Mesenteric fat pad (tissue), 1 donor: ENCODE measurements around the gene SCFD2. TPM values are rescaled to one million over a fixed set of nuclear protein-coding genes. Genes with fewer than 3 reads are reported as not detected.

Experiments used
- DNase-seq: peaks from one replicate; pipeline ENCODE4 v3.0.0-alpha.2; 2020; ENCODE audit warnings: low spot score
- total RNA-seq: library from RNA; stranded (reverse); fragmentation: NEBNext Ultra II Directional; extraction: Animal tissue kit (Norgen Biotek cat#: 25700); gene quantifications from one replicate; pipeline ENCODE4 v1.2.1, GENCODE V29; 2021
- donor health status: DM: yes; HTN: yes; CAD: no.

The SCFD2 gene
- total RNA-seq, 1 donor from 2014 or later, result 23.3 TPM

DNA sequence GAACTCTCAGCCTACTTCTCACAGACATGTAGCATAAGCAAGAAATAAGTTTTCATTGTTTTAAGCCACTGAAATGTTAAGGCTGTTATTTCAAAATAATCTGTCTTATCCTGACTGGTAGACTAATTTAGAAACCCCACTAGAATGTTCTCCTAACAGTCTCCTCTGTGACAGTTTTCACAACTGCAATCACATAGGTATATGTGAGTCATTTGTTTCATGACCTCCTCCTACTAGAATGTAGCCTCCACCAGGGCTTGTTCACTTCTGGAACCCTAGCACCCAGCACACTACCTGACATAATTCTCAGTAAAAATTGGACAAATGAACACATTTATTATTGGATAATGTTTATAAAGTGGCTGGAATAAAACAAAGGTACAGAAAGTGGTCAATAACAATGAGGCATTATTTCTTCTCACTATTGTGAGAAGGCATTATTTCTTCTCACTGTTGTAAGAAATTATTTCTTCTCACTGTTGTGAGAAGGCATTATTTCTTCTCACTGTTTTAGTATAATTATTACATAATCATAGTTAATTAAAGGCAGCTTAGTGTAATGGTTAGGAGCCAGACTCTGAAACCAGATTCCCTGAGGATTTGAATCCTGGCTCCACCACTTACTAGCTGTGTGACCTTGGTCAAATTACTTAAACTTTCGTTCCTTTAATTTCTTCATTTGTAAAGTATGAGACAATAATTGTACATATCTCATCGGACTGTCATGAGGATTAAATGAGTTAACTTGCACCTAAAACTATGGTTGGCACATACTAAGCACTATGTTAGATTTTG is 252.2 kb downstream of the SCFD2 start:
- DNase-seq, result no peak

DNA sequence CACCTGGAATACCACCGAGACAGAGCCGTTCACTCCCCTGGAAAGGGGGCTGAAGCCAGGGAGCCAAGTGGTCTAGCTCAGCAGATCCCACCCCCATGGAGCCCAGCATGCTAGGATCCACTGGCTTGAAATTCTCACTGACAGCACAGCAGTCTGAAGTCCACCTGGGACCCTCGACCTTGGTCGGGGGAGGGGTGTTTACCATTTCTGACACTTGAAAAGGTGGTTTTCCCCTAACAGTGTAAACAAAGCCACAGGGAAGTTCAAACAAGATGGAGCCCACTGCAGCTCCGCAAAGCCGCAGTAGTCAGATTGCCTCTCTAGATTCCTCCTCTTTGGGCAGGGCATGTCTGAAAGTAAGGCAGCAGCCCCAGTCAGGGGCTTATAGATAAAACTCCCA is 260.5 kb downstream of the SCFD2 start:
- no peak for DNase-seq

DNA sequence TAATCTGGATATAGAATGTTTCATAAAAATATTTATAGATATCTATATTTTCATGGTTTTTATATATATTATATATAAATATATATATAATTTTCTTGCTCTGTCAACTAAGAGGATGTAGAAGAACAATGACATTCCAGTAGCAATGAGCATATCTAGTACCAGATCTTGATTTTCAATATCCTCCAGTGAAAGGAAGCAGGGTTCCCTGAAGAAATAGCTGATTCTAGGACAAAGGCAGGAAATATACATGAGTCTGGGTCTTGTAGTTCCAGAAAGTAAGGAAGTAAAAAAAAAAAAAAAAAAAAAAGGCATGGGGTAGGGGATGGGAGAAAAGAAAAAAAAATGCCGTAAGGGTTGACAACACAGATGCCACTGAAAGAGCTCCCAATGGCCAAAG is 262.4 kb downstream of the SCFD2 start:
- DNase-seq, result no peak

DNA sequence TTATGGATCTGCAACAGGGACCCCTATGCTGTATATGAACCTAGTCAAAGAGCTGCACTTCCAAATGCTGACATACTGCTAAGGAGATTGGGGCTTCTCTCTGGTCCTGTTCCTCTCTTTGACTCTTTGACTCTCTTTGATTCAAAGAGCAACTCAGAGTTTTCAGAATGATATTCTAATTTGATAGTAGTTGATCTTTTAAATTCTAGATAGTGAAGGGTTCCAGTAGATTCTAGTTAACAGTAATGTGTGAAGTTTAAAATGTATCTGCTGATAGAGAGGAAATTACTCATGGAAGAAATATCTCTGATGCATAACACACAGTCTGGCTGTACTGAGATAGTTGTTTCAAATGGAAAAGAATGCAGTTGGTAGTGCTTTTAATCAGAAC is 264.7 kb downstream of the SCFD2 start:
- DNase-seq, result no peak

DNA sequence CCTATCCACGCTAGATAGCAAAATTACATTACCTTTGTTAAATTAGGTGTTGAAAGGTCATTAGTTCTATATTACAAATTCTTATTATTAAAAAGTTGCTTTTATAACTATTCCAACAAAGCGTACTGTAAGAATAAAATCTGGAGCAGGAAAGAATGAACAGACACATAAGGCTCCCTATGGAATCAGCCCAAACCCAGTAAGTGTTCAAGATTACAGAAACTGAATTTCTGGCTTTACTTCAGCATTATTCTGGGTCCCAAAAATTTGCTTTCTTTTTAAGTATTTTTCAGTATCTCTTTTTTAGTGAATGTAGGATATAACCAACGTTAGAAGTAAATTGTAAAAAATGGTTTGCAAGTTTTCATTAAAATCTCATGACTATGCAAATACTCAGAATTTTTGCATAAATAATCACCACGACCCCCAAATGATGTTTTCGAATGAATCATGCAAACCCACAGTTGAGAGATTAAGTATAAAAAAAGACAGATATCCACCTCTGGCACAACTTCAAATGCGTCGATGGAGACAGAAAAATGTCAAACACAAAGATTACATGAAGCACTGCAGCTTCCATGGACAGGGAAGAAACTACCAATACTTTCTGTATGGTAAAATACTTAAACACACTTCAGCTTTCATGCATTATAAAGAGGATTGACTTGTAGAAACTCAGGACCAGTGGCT is 265.2 kb downstream of the SCFD2 start:
- no peak for DNase-seq

DNA sequence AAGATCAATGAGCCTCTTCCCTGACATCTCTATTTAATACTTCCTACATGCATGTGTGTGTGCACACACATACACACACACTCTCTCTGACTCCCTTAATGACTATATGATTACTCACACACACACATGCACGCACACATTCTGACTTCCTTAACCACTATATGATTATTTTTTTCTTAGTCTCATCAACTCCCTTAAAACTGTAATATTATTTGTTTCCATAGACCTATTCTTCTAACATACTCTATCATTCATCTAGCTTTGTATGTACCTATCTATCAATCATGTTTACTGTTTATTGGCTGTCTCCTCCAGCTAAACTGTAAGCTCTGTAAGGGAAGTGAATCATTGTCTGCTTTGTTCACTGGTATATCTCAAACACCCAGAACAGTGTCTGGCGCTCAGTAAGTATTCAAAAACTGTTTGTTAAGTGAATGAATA is 267.2 kb downstream of the SCFD2 start:
- DNase-seq, result no peak

DNA sequence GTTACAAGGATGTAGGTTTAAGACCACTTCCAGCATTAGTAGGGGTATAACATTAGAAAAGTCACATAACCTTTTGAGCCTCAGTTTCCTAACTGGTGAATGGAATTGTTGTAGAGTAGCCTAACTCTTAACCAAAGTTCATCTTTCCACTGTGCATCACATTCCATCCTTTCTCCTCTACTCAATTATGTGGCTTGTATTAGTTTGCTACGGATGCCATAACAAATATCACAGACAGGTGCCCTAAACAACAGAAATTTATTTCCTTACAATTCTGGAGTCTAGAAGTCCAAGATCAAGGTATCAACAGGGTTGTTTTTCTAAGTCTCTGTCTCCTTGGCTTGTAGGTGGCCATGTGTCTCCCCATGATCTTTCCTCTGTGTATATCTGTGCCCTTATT is 271.8 kb downstream of the SCFD2 start:
- DNase-seq, result no peak

DNA sequence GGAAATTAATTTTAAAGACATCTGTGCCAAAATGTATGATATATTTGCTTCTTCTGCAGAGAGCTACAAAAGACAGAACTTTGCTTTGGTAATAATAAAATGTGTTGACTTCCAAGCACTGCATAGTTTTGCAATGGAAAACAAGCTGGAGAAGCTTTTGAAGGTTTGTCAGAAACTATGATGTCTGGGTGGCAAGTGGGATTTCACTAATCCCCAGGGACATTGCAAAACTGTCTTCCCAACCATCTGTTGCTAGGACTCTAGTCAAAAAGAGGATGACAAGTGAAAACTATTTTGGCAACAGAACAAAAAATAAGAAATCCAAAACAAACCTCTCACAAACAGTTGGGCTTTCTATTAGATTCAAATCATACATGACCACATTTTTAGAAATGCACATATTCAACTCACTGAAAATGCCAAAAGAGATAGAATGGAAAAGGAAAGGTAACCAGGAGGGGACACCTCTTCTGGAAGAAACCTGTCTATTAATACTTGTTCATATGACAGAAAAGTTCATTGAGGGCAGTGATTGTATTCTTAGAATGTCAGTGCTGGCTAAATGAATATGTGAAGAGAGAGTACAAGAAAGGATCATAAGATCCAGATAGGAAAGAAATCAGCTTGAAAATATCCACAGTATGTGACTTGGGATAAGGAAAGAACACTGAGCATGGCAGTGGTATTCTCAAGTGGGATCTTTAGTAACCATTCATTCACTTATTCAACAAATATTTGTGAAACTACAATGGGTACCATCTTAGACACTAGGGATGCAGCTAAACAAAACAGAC is 275.7 kb downstream of the SCFD2 start:
- DNase-seq, result no peak

DNA sequence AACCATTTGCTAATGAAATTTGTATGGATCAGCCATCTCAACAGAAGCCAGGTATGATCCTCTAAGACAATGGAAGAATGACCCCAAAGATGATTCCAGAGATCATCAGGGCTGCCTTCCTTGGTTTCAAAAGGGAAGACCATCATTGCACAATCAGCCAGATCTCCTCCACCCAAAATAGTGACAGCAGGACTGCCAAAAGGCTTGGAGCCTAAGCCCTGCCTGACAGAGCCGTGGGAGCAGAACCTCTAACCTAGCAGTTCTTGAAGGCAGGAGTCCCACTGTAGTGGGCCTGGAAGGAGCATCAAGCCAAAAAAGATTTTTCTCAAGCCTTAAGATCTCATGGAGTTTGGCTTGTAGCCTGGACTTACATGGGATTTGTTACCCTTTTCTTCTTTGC is 277.7 kb downstream of the SCFD2 start:
- no peak for DNase-seq

DNA sequence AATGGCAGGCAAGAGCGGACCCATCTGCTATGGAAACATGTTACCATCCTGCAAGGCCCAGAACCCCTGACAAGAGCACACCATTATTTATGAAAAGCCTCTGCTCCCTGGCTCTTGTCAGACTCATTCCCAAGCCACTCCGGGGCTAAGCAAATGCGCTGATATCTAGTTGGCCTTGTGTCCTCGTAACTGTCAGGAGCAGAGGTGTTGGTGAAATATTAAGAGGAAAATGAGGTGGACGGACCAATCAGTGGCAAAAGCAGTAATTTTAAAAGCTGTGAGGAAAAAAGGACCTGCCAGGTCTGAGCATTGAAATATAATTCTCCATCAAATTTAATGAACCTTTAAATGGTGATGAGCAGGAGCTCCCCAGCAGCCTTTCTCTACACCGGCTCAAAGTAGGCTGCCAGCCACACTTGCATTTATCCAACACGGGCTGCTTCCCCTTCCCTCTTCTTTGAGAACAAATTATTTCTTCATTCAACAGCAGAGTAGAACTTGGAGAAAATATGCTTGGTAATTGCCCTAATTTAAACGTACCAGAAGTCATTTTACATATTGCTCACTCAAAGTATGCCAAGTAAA is 289.4 kb downstream of the SCFD2 start:
- no peak for DNase-seq

DNA sequence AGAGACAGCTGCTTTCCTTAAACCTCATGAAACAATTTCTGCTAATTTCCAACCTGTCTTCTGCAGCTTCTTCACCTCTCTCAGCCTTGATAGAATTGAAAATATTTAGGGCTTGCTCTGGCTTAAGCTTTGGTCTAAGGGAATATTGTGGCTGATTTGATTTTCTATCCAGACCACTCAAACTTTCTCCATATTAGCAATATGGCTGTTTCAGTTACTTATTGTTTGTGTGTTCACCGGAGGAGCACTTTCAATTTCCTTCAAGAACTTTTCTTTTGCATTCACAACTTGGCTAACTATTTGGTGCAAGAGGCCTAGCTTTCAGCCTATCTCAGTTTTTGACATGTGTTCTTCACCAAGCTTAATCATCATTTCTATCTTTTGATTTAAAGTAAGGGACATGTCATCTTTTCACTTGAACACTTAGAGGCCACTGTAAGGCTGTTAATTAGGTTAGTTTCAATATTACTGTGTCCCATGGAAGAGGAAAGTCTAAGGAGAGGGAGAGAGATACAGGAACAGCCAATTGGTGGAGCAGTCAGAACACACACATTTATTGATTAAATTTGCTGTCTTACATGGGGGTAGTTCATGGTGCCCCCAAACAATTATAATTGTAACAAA is 290.6 kb downstream of the SCFD2 start:
- no peak for DNase-seq

DNA sequence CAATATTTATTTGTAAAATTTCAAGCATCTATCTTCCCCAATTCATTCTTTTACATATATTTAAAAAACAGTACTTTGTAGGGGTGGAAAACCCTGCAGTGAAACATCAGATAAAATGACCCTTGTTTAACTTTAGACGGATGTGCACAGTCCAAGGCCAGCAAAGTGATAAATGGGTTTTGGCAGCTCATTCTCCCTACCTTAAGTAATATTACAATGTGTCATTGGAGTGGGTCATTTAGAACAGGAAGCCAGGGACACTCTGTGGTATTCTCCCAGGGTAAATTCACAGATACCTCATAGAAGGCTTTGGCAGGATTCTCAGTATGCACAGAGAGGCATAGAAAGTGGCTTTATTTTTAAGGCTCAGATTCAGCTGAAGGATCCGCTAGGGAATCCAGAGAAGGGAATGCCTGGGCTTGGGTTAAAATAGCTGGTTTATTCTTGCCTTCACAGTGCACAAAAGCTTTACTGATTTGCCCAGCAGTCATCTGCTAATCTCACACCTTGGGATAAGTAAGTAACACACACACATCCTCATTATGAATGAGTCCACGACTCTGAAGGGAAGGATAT is 297.0 kb downstream of the SCFD2 start:
- DNase-seq, result no peak

DNA sequence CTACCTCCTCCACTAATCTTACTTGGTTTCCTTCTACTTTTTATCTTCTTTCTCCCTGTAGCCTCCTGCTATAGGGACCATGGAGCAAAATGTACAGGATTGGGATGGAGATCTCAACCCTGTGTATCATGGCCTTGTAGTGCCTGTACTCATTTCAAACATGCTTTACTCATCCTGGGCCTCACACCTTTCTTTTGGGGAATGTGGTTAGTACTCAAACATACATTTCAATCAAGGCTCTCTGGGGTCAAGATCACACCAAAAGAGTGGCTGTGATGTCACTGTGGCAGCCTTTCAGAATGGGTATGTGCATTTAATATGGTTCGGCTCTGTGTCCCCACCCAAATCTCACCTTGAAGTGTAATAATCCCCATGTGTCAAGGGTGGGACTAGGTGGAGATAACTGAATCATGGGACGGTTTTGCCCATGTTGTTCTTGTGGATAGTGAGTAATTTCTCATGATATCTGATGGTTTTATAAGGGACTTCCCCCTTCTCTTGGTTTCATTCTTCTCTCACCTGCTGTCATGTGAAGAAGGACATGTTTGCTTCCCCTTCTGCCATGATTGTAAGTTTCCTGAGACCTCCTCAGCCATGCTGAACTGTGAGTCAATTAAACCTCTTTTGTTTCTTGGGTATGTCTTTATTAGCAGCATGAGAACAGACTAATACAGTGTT is 298.6 kb downstream of the SCFD2 start:
- no peak for DNase-seq

DNA sequence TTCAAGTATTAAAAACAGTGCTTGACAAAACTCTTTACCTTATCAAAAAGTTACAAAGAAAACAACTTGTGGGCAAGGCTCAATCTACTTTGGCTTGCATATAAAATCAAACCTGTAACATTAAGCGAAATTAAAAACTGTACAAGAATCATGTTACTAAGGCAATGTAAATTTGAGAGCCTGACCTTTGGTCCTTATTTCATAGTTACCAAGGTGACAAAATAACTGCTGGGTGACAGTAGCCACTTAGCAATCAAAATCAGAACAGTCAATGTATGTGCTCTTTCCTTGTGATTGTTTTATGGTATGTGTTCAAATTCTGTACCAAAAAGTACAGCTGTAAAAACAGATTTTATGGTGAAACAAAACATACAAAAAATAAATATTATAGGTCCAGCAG is 299.7 kb downstream of the SCFD2 start:
- DNase-seq, result no peak

DNA sequence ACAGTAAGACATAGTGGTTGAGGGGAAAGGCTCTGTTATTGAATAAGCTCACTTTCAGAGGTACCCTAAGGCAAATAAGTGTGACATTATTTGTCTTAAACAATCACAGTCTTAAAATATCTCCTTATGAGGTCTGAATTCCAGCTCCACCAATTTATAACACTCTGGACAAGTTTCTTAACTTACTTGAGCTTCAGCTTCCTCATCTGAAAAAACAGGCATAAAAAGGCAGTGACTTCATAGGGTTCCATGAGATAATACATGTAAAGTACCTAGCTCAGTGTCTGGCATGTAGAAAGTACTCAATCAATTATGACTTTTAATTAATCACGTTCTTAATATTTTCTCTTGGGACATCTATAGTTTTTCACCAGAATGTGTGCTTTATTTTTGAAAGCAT is 301.3 kb downstream of the SCFD2 start:
- no peak for DNase-seq

DNA sequence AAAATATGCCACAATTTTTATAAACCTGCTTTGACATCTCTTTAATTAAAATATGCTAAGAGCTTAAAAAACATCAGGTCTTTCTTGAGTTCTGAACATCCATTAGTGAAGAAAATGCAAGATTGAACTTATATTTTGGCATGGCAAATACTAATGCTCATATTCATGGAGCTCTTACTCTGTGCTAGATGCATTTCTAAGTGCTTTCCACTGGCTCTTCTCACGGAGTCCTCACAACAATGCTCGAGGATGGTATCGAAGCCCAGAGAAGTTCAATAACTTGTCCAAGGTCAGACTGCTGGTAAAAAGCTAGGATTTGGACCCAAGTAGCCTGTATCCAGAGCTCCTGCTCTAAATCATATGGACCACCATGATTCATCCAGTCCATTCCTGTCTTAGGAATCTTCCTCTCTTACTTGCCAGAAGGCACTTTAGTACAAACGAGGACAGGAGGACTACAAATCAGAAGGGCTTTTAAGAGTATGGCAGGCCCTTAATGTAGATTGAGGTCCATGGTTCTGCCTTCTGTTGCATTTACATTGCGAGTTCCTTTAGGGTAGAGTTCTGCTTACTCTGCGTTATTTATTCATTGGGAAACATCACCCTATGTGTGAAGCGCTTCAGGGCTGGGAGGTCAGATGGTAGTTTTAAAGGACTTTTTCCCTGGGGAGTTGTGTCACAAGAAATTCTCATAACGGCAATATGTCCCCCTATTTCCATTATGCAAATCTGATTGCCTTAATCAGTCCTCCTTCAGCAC is 304.6 kb downstream of the SCFD2 start:
- DNase-seq, result no peak

DNA sequence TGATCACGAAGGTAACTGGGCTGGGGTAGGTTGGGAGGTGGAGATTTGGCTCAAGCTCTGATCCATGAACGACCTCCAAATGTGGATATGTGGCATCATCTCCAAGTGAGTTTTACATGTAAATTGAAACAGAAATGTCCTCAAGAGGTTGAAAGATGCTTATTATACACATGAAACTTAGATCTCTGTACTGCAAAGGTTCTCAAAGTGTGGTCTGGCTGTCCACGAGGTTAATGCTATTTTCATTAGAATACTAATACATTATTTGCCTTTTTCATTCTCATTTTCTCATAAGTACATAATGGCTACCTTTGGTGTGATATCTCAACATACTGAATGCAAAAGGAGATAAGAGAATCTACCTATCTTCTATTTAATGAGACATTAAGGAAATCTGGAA is 305.6 kb downstream of the SCFD2 start:
- DNase-seq, result no peak

DNA sequence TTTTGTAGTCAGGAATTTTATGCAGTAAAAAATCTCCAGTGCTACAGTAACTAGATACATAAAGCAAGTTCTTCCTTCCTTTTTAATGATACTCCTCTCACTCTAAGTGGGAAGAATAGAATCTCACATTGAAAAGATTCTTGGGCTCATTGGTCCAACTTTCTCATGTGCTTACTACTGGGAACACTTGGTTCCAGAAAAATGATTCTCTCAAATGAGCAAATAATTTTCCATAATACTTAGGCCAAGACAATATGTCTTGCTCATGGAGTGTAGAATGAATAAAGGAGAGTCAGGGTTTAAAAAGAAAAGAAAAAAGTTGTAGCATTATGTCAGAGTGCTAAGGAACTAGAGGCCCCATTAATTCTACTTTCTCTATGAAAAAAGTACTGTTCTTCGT is 306.0 kb downstream of the SCFD2 start:
- DNase-seq, result no peak

DNA sequence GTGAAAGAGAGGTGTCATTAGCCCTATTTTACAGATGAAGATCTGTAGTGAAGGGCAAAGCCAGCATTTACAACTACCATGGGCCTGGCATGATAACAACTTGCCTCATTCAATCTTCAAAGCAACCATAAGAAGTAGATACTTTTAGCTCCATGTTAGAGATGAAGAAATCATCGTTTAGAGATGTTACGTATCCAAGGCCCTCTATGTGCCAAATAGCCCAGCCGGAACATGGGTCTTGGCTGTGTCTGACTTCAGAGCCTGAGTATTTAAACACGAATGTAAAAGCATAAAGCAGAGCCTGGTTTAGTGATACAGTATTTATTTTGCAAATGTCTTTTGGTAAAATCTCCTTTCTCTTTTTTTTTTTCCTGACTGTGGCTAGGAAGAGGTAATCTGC is 306.6 kb downstream of the SCFD2 start:
- no peak for DNase-seq

DNA sequence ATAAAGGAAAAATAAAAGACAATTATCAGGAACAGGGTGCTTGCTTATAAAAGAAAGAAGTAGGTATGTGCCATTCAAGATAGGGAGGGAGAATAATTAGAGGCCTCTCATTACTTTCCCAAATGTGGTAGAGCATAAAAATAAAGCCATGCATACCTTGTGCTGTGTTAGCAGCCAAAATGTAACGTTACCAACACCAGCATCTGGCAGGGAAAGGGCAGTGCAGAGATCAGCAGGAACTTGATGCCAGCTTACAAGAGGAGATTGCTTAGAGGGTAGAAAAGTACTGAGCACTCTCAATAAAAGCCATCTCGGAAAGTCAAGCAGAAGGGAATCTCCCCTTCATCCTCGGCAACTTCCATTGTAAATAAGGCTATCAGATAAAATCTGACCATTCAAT is 308.2 kb downstream of the SCFD2 start:
- no peak for DNase-seq
